T-helper 2 cell (primary cell): ENCODE measurements around the gene ATL1.
"Not testable (repeated sequence)": the region's sequence is repeated elsewhere in the genome, so short reads cannot be mapped to it uniquely, and the experiment has no call there.

Experiments
- DNase-seq, 5 experiments: peaks; one replicate each; pipeline versions ENCODE4 v3.0.0 to v3.0.0-alpha.2; 2012 to 2022

Gene ATL1

GRCh38 chr14:50659327-50659974 lies 99.5 kb downstream of the ATL1 start:
- no peak for DNase-seq

GRCh38 chr14:50664579-50664978 lies 104.6 kb downstream of the ATL1 start:
- DNase-seq: not testable (repeated sequence)

- DNase-seq: not testable (repeated sequence)
These were observed 105.4 kb downstream of the ATL1 start for GRCh38 chr14:50665300-50665699.

- peak in 3 of 5 experiments; percentile 9 to 54 (median 46) for DNase-seq
These were observed 107.1 kb downstream of the ATL1 start for GRCh38 chr14:50666772-50667683.

GRCh38 chr14:50667684-50667995 lies 107.7 kb downstream of the ATL1 start:
- DNase-seq: peak in 1 of 5 experiments; percentile 9

- DNase-seq: peak; percentile 13 to 66 (median 27)
These were observed 108.3 kb downstream of the ATL1 start, which contains the start of gene SAV1 for GRCh38 chr14:50667996-50668825. Gene SAV1 (minus strand): TSS chr14:50668306. CDS start chr14:50667967, 339 bp downstream.

GRCh38 chr14:50668826-50669143 lies 108.8 kb downstream of the ATL1 start:
- no peak for DNase-seq

- DNase-seq: no peak
These were observed 109.6 kb downstream of the ATL1 start for GRCh38 chr14:50669441-50669986.

- DNase-seq: no peak
These were observed 110.4 kb downstream of the ATL1 start for GRCh38 chr14:50670196-50670865.

- no peak for DNase-seq
These were observed 110.9 kb downstream of the ATL1 start for GRCh38 chr14:50670866-50671256.

- no peak for DNase-seq
These were observed 115.7 kb downstream of the ATL1 start for GRCh38 chr14:50675597-50675996.

GRCh38 chr14:50676814-50677516 lies 117.0 kb downstream of the ATL1 start:
- DNase-seq: no peak

- no peak for DNase-seq
These were observed 117.7 kb downstream of the ATL1 start for GRCh38 chr14:50677527-50678063.

- no peak for DNase-seq
These were observed 118.2 kb downstream of the ATL1 start for GRCh38 chr14:50678163-50678562.

GRCh38 chr14:50679674-50680073 lies 119.7 kb downstream of the ATL1 start:
- DNase-seq: no peak
